ENCODE data around the gene PRR35.

DNA sequence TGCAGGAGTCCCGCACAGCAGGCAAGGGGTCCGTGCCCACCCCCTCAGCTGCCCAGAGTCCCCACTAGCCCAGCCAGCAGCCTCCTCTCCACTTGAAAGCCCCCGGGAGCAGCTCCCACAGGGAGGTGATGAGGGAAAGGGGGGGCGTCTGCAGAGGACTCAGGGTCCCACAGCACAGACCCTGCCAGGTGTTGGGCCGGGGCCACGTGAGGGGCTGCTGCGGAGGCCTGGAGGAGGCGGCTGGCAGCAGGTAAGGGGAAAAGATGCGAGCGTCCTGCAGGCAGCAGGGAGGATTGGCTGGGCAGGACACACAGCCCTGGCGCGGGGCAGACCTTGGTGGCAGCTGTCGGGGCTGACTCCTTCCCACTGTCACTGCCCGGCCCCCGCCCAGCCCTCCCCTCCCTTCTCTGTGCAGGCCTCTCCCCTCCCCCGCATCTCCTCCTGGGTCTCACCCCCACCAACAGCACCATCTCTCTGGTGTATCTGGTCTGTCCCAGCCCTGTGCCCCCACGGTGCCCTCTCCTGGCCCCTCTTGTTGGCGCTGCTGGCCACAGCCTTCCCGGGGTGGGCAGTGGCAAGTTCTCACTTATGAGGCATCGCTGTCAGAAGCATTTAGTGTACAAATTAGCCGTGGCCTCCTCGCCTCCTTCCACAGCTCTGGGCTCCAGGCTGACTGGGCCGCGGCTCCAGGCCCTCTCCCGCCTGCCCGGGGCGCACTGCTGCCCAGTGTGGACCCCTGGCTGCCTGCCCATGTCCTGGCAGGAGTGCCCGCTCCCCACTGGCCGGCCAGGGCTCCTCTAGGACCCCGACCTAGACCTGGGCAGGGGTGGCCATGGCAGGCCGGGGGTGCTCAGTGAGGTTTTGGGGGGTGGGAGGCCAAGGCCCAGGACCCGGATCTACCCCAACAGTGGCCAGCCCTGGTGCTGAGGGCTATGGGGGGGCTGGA lies 4.4 kb upstream of the PRR35 start:
- TF ChIP-seq, protein P1, sequence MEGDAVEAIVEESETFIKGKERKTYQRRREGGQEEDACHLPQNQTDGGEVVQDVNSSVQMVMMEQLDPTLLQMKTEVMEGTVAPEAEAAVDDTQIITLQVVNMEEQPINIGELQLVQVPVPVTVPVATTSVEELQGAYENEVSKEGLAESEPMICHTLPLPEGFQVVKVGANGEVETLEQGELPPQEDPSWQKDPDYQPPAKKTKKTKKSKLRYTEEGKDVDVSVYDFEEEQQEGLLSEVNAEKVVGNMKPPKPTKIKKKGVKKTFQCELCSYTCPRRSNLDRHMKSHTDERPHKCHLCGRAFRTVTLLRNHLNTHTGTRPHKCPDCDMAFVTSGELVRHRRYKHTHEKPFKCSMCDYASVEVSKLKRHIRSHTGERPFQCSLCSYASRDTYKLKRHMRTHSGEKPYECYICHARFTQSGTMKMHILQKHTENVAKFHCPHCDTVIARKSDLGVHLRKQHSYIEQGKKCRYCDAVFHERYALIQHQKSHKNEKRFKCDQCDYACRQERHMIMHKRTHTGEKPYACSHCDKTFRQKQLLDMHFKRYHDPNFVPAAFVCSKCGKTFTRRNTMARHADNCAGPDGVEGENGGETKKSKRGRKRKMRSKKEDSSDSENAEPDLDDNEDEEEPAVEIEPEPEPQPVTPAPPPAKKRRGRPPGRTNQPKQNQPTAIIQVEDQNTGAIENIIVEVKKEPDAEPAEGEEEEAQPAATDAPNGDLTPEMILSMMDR (IDR thresholded peaks at IDR 0.05; ENCODE audit: low read depth, low read length, missing input control): no peak
- TF ChIP-seq, protein P2, sequence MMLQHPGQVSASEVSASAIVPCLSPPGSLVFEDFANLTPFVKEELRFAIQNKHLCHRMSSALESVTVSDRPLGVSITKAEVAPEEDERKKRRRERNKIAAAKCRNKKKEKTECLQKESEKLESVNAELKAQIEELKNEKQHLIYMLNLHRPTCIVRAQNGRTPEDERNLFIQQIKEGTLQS (IDR thresholded peaks at IDR 0.05): no peak
- TF ChIP-seq TAF1 (conservative IDR thresholded peaks at IDR 0.05) (no peak), NR2F2 (IDR thresholded peaks at IDR 0.05) (no peak), RXRA (IDR thresholded peaks at IDR 0.05) (no peak), RAD21 (IDR thresholded peaks at IDR 0.05) (no peak), SP1 (IDR thresholded peaks at IDR 0.05) (no peak), YY1 (IDR thresholded peaks at IDR 0.05) (no peak), JUND (IDR thresholded peaks at IDR 0.05) (no peak)
- TF ChIP-seq, protein P3, sequence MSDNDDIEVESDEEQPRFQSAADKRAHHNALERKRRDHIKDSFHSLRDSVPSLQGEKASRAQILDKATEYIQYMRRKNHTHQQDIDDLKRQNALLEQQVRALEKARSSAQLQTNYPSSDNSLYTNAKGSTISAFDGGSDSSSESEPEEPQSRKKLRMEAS (IDR thresholded peaks at IDR 0.05): no peak
- TF ChIP-seq, protein P4, sequence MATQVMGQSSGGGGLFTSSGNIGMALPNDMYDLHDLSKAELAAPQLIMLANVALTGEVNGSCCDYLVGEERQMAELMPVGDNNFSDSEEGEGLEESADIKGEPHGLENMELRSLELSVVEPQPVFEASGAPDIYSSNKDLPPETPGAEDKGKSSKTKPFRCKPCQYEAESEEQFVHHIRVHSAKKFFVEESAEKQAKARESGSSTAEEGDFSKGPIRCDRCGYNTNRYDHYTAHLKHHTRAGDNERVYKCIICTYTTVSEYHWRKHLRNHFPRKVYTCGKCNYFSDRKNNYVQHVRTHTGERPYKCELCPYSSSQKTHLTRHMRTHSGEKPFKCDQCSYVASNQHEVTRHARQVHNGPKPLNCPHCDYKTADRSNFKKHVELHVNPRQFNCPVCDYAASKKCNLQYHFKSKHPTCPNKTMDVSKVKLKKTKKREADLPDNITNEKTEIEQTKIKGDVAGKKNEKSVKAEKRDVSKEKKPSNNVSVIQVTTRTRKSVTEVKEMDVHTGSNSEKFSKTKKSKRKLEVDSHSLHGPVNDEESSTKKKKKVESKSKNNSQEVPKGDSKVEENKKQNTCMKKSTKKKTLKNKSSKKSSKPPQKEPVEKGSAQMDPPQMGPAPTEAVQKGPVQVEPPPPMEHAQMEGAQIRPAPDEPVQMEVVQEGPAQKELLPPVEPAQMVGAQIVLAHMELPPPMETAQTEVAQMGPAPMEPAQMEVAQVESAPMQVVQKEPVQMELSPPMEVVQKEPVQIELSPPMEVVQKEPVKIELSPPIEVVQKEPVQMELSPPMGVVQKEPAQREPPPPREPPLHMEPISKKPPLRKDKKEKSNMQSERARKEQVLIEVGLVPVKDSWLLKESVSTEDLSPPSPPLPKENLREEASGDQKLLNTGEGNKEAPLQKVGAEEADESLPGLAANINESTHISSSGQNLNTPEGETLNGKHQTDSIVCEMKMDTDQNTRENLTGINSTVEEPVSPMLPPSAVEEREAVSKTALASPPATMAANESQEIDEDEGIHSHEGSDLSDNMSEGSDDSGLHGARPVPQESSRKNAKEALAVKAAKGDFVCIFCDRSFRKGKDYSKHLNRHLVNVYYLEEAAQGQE (IDR thresholded peaks at IDR 0.05): no peak
